H1 (cell line): Measurements from ENCODE around the gene UBE2B. TPM values are rescaled to one million over a fixed set of nuclear protein-coding genes. Genes with fewer than 3 reads are reported as not detected.

Experiments
- CTCF ChIA-PET: fragments of 300-600 bp; sonication (Branson Sonifier 250); formaldehyde crosslinking; loops from one replicate; lab custom pipeline; 2021; ENCODE audit not compliant: partially characterized antibody; lab: Charles Lee
- POLR2A ChIA-PET: fragments of 300-600 bp; sonication (Branson Sonifier 250); formaldehyde crosslinking; loops from one replicate; lab custom pipeline; 2021; ENCODE audit warnings: inconsistent platforms; ENCODE audit not compliant: partially characterized antibody; lab: Charles Lee
- DNase-seq, 2 experiments: peaks; one replicate each; pipeline versions ENCODE4 v3.0.0 to v3.0.0-alpha.2; 2010 to 2022; ENCODE audit warnings: low spot score in 2 of 2, low read depth in 1 of 2, mixed read lengths in 1 of 2
- FAIRE-seq: peaks from 2 replicates; lab custom pipeline; 2011; peaks lifted over from hg19 to GRCh38; lab: Jason Lieb, UNC
- H2AFZ ChIP-seq: 2 replicates; pipeline ENCODE4 v1.8.1; 2012; ENCODE audit warnings: low read length, inconsistent platforms
- H2AK5ac ChIP-seq: 2 replicates; pipeline ENCODE4 v1.6.1; 2013; ENCODE audit warnings: low read depth, low read length
- H2BK120ac ChIP-seq: replicated peaks from 2 replicates; pipeline ENCODE3; 2013; ENCODE audit warnings: low read depth, low read length, inconsistent platforms
- H2BK12ac ChIP-seq: 2 replicates; pipeline ENCODE4 v1.6.1; 2013; ENCODE audit warnings: low read depth, low read length
- H2BK15ac ChIP-seq: 2 replicates; pipeline ENCODE4 v1.6.1; 2013; ENCODE audit warnings: low read length
- H2BK20ac ChIP-seq: 2 replicates; pipeline ENCODE4 v1.6.1; 2013; ENCODE audit warnings: low read length
- H2BK5ac ChIP-seq: 2 replicates; pipeline ENCODE4 v1.6.1; 2013; ENCODE audit warnings: low read depth, low read length
- H3K14ac ChIP-seq: 2 replicates; pipeline ENCODE4 v1.6.1; 2013; ENCODE audit warnings: inconsistent platforms; ENCODE audit not compliant: insufficient read length
- H3K18ac ChIP-seq: 2 replicates; pipeline ENCODE4 v1.6.1; 2013; ENCODE audit warnings: low read length; ENCODE audit errors: extremely low read depth
- H3K23ac ChIP-seq: 2 replicates; pipeline ENCODE4 v1.6.1; 2013; ENCODE audit warnings: inconsistent platforms; ENCODE audit not compliant: insufficient read length
- H3K23me2 ChIP-seq: 2 replicates; pipeline ENCODE4 v1.6.1; 2013; ENCODE audit warnings: low read depth, low read length
- H3K27ac ChIP-seq: 2 replicates; pipeline ENCODE4 v1.6.1; 2011; ENCODE audit warnings: low read depth, low read length, inconsistent platforms
- H3K27me3 ChIP-seq, 4 experiments: replicated peaks in 1 of 4; 1 replicate in 1 of 4; 2 replicates in 3 of 4; pipeline versions ENCODE4 v1.6.1 to v1.8.1; 2011 to 2013; ENCODE audit warnings: low read length in 3 of 4, mild to moderate bottlenecking in 3 of 4, inconsistent platforms in 2 of 4, mixed read lengths in 2 of 4, moderate library complexity in 1 of 4; ENCODE audit not compliant: control insufficient read depth in 3 of 4, insufficient read depth in 3 of 4; ENCODE audit errors: extremely low read depth in 1 of 4
- H3K36me3 ChIP-seq, 4 experiments: 2 replicates each; pipeline versions ENCODE4 v1.6.1 to v1.8.1; 2011 to 2013; ENCODE audit warnings: mild to moderate bottlenecking in 4 of 4, low read length in 3 of 4, moderate library complexity in 2 of 4, control low read depth in 1 of 4, inconsistent platforms in 1 of 4; ENCODE audit not compliant: insufficient read depth in 4 of 4, control insufficient read depth in 2 of 4
- H3K4ac ChIP-seq: replicated peaks from 2 replicates; pipeline ENCODE3; 2013; ENCODE audit warnings: low read length, low read depth, mixed read lengths, inconsistent platforms; ENCODE audit not compliant: insufficient read length
- H3K4me1 ChIP-seq, 4 experiments: replicated peaks in 1 of 4; 1 replicate in 1 of 4; 2 replicates in 3 of 4; pipeline versions ENCODE4 v1.6.1 to v1.8.1; 2011 to 2013; ENCODE audit warnings: low read length in 3 of 4, inconsistent platforms in 2 of 4, mixed read lengths in 1 of 4; ENCODE audit not compliant: insufficient read depth in 4 of 4, control insufficient read depth in 3 of 4
- H3K4me2 ChIP-seq, 2 experiments: 2 replicates each; pipeline versions ENCODE4 v1.6.1 to v1.8.1; 2011 to 2013; ENCODE audit warnings: low read depth in 2 of 2, low read length in 2 of 2, control low read depth in 1 of 2, inconsistent platforms in 1 of 2, mild to moderate bottlenecking in 1 of 2; ENCODE audit not compliant: insufficient read depth in 1 of 2
- H3K4me3 ChIP-seq, 4 experiments: fragments of 200-600, 300-600 bp in 1 of 4; sonication (generic), shearing (Covaris generic), sonication (Bioruptor Twin) in 1 of 4; 2 replicates each; pipeline versions ENCODE4 v1.5.1 to v1.8.1; 2011 to 2016; ENCODE audit warnings: low read length in 4 of 4, low read depth in 3 of 4, control low read depth in 2 of 4, inconsistent platforms in 2 of 4, mild to moderate bottlenecking in 2 of 4, mixed read lengths in 1 of 4, moderate library complexity in 1 of 4; ENCODE audit not compliant: insufficient read depth in 2 of 4; ENCODE audit errors: extremely low read depth in 1 of 4
- H3K56ac ChIP-seq: replicated peaks from 2 replicates; pipeline ENCODE3; 2013; ENCODE audit warnings: low read depth, mild to moderate bottlenecking, mixed read lengths, low read length, inconsistent platforms; ENCODE audit not compliant: insufficient read length
- H3K79me1 ChIP-seq: 2 replicates; pipeline ENCODE4 v1.6.1; 2013; ENCODE audit warnings: low read depth, low read length, control low read depth
- H3K79me2 ChIP-seq, 2 experiments: 2 replicates each; pipeline versions ENCODE4 v1.6.1 to v1.8.1; 2012 to 2013; ENCODE audit warnings: low read length in 2 of 2, mild to moderate bottlenecking in 2 of 2, inconsistent platforms in 1 of 2; ENCODE audit not compliant: insufficient read depth in 2 of 2, control insufficient read depth in 1 of 2
- H3K9ac ChIP-seq, 4 experiments: replicated peaks in 1 of 4; 1 replicate in 1 of 4; 2 replicates in 3 of 4; pipeline versions ENCODE4 v1.6.1 to v1.8.1; 2011 to 2013; ENCODE audit warnings: low read depth in 3 of 4, low read length in 3 of 4, control low read depth in 2 of 4, mild to moderate bottlenecking in 2 of 4, moderate library complexity in 2 of 4, inconsistent platforms in 1 of 4; ENCODE audit errors: extremely low read depth in 1 of 4
- H3K9me3 ChIP-seq, 2 experiments: 2 replicates each; pipeline versions ENCODE4 v1.6.1 to v1.8.1; 2012 to 2013; ENCODE audit warnings: mild to moderate bottlenecking in 2 of 2, moderate library complexity in 2 of 2, control low read depth in 1 of 2, inconsistent platforms in 1 of 2, low read depth in 1 of 2, low read length in 1 of 2, mixed read lengths in 1 of 2; ENCODE audit not compliant: insufficient read depth in 2 of 2
- H4K20me1 ChIP-seq, 2 experiments: replicated peaks in 1 of 2; 2 replicates each; pipeline versions ENCODE3 to v1.8.1; 2011 to 2013; ENCODE audit warnings: inconsistent platforms in 2 of 2, low read length in 2 of 2, mild to moderate bottlenecking in 1 of 2; ENCODE audit not compliant: insufficient read depth in 2 of 2, control insufficient read depth in 1 of 2
- H4K5ac ChIP-seq: 2 replicates; pipeline ENCODE4 v1.6.1; 2013; ENCODE audit warnings: low read length, low read depth, mixed read lengths, inconsistent platforms; ENCODE audit not compliant: insufficient read length
- H4K8ac ChIP-seq: 2 replicates; pipeline ENCODE4 v1.8.0; 2013; ENCODE audit warnings: mild to moderate bottlenecking, moderate library complexity, low read length, inconsistent platforms; ENCODE audit not compliant: insufficient read depth; ENCODE audit errors: extremely low read depth
- H4K91ac ChIP-seq: replicated peaks from 2 replicates; pipeline ENCODE3; 2013; ENCODE audit warnings: low read length, mixed read lengths, inconsistent platforms; ENCODE audit not compliant: insufficient read length
- ATF3 ChIP-seq: IDR thresholded peaks from 2 replicates; pipeline ENCODE4 v1.6.1; 2011; ENCODE audit warnings: low read depth, mild to moderate bottlenecking, low read length; ENCODE audit not compliant: insufficient read depth
- BRCA1 ChIP-seq: IDR thresholded peaks from 2 replicates; pipeline ENCODE4 v1.6.1; 2012; ENCODE audit warnings: low read depth, low read length, improper control_type of control experiment
- CTBP2 ChIP-seq: IDR thresholded peaks from 2 replicates; pipeline ENCODE4 v1.7.0; 2011; ENCODE audit warnings: borderline replicate concordance, mild to moderate bottlenecking, moderate library complexity, mixed read lengths, low read length; ENCODE audit not compliant: insufficient read depth, insufficient read length
- HDAC2 ChIP-seq, 2 experiments: fragments of 300-600 bp in 1 of 2; sonication (generic) in 1 of 2; IDR thresholded peaks; 2 replicates each; pipeline ENCODE4 v1.6.1; 2011 to 2012; ENCODE audit warnings: low read depth in 2 of 2, low read length in 2 of 2, mild to moderate bottlenecking in 2 of 2, moderate library complexity in 2 of 2, borderline replicate concordance in 1 of 2, inconsistent platforms in 1 of 2
- HDAC6 ChIP-seq: IDR thresholded peaks from one replicate; pipeline ENCODE4 v1.7.1; 2012; ENCODE audit warnings: low read depth, mild to moderate bottlenecking, inconsistent platforms, low read length, moderate library complexity
- KDM1A ChIP-seq: fragments of 200-600, 300-600 bp; sonication (generic); IDR thresholded peaks from 2 replicates; pipeline ENCODE4 v1.7.1; 2016; ENCODE audit warnings: mild to moderate bottlenecking, low read length, borderline replicate concordance
- KDM5A ChIP-seq: fragments of 200-600 bp; IDR thresholded peaks from 2 replicates; pipeline ENCODE4 v1.7.1; 2012; ENCODE audit warnings: mild to moderate bottlenecking, low read length, inconsistent platforms, mixed read lengths
- MAFK ChIP-seq: IDR thresholded peaks from 2 replicates; pipeline ENCODE4 v1.6.1; 2012; ENCODE audit warnings: low read depth, mild to moderate bottlenecking, improper control_type of control experiment, low read length
- RAD21 ChIP-seq, 2 experiments: IDR thresholded peaks in 1 of 2; conservative IDR thresholded peaks in 1 of 2; 2 replicates each; pipeline ENCODE4 v1.6.1; 2011; ENCODE audit warnings: low read depth in 2 of 2, low read length in 2 of 2, improper control_type of control experiment in 1 of 2, inconsistent platforms in 1 of 2, mild to moderate bottlenecking in 1 of 2, moderate library complexity in 1 of 2
- SP1 ChIP-seq: IDR thresholded peaks from 2 replicates; pipeline ENCODE4 v1.6.1; 2011; ENCODE audit warnings: low read depth, low read length
- YY1 ChIP-seq: IDR thresholded peaks from 2 replicates; pipeline ENCODE4 v1.6.1; 2011; ENCODE audit warnings: low read depth, mild to moderate bottlenecking, low read length
- ZNF274 ChIP-seq: IDR thresholded peaks from 2 replicates; pipeline ENCODE4 v1.7.0; 2012; ENCODE audit warnings: low read length, borderline replicate concordance; ENCODE audit errors: extremely low read depth
- polyA plus RNA-seq, 7 experiments: library from polyadenylated mRNA; depleted of rRNA in 3 of 7; stranded (reverse) in 5 of 7; unstranded in 2 of 7; fragments of >200 nt in 5 of 7; fragments of 200-250 nt in 2 of 7; gene quantifications; 1 replicate in 5 of 7; 2 replicates in 1 of 7; 4 replicates in 1 of 7; pipeline versions ENCODE4 v1.2.1 to v1.2.3, GENCODE V29; 2011 to 2013; ENCODE audit warnings: missing spikeins in 2 of 7, mixed read lengths in 2 of 7
- total RNA-seq: library from RNA; stranded (reverse); fragmentation: NEBNext Ultra II Directional; extraction: Animal tissue kit (Norgen Biotek cat#: 25700); gene quantifications from 2 replicates; pipeline ENCODE4 v1.2.1, GENCODE V29; 2021

UBE2B gene
- total and polyA plus RNA-seq, 2 of the 8 experiments (the other 6 are each of a cell fraction or from before 2014, with no cell fraction given), result 15.9 to 46.8 TPM

- POLR2A ChIA-PET, result interaction anchor here (0.6 to 2.7 kb wide), 6 partner anchors 10 to 107 kb away, joined by 3 to 10 read pairs (median 4); no protein-coding TSS in a partner anchor
- DNase-seq, result no peak
- H4K91ac ChIP-seq, result no peak overlapping the region
These were observed 46.3 kb downstream of the UBE2B start for GRCh38 chr5:134417707-134418106.

More at GRCh38 chr5:134417707-134418106, 46.3 kb downstream of the UBE2B start:
- Histone ChIP-seq H3K9ac (no peak overlapping the region), H3K4me2 (no peak overlapping the region), H2AK5ac (no peak overlapping the region), H4K20me1 (no peaks in the 10 kb centered on the region), H3K4ac (no peak overlapping the region), H3K27me3 (no peaks in the 10 kb centered on the region), H3K4me1 (peaks cover 0 to 1% (median 0%) of the 10 kb centered on the region in 4 experiments; a peak in 3 of 7 replicates), H3K14ac (no peak overlapping the region), H3K79me2 (no peaks in the 10 kb centered on the region), H3K79me1 (no peaks in the 10 kb centered on the region), H3K4me3 (no peak overlapping the region), H3K9me3 (no peaks in the 10 kb centered on the region), H3K27ac (no peak overlapping the region), H2BK20ac (no peak overlapping the region), H2BK120ac (no peak overlapping the region), H3K36me3 (no peaks in the 10 kb centered on the region), H3K56ac (no peak overlapping the region), H3K23ac (no peak overlapping the region), H2BK15ac (no peak overlapping the region), H3K18ac (no peak overlapping the region), H4K8ac (no peak overlapping the region), H3K23me2 (no peaks in the 10 kb centered on the region), H2BK5ac (no peak overlapping the region), H4K5ac (no peak overlapping the region), H2BK12ac (no peak overlapping the region), H2AFZ (no peak overlapping the region)
- TF ChIP-seq KDM1A, result no peak
- TF ChIP-seq YY1, result no peak
- TF ChIP-seq RAD21 (IDR thresholded peaks at IDR 0.05 in 1 of 2, conservative IDR thresholded peaks at IDR 0.05 in 1 of 2; ENCODE audit: low read depth in 2 of 2, low read length in 2 of 2), result no peak
- no peak for TF ChIP-seq KDM5A
- TF ChIP-seq HDAC2 (IDR thresholded peaks at IDR 0.05; ENCODE audit: borderline replicate concordance in 1 of 2, low read depth in 2 of 2, low read length in 2 of 2), result no peak
- TF ChIP-seq CTBP2, result no peak
- no peak for TF ChIP-seq ATF3
- no peak for TF ChIP-seq HDAC6
- no peak for TF ChIP-seq ZNF274
- TF ChIP-seq SP1, result no peak
- no peak for TF ChIP-seq MAFK
- TF ChIP-seq BRCA1, result no peak
- no peak for FAIRE-seq
- CTCF ChIA-PET, result interaction anchor here (0.8 to 1.6 kb wide), 3 partner anchors 8 to 169 kb away, joined by 3 to 8 read pairs (median 3); no protein-coding TSS in a partner anchor
